CD4-positive, alpha-beta T cell treated with Interleukin-1 beta for 1 hour (primary cell): ENCODE results near the gene KIF21A.

Experiments
- DNase-seq, 2 donors: peaks; one replicate each; pipeline ENCODE4 v3.0.0-alpha.2; 2020 to 2022

KIF21A gene

GRCh38 chr12:39272871-39273655 is 169.9 kb downstream of the KIF21A start:
- peak in 1 of 2 donors; percentile 37 for DNase-seq

- no peak for DNase-seq
These were observed 173.4 kb downstream of the KIF21A start for GRCh38 chr12:39269492-39269891.

GRCh38 chr12:39267886-39268285 is 175.0 kb downstream of the KIF21A start:
- no peak for DNase-seq

GRCh38 chr12:39252628-39253027 is 190.3 kb downstream of the KIF21A start:
- no peak for DNase-seq
